SK-N-MC (cell line): ENCODE measurements around the gene SEM1.

Experiments
- EZH2 ChIP-seq: fragments of 200-600 bp; sonication (generic); IDR thresholded peaks from one replicate; pipeline ENCODE4 v1.6.1; 2017; ENCODE audit warnings: antibody characterized with exemption
- POLR2AphosphoS5 ChIP-seq: IDR thresholded peaks from 2 replicates; pipeline ENCODE4 v1.6.1; 2012; ENCODE audit warnings: mild to moderate bottlenecking, low read depth, low read length, borderline replicate concordance

- TF ChIP-seq POLR2AphosphoS5 (no peak), EZH2 (no peak)
Measured at GRCh38 chr7:96740130-96740529, 30.5 kb upstream of the SEM1 start.
